Right cardiac atrium (tissue), 5 donors: ENCODE measurements around the gene A2M. TPM values are rescaled to one million over a fixed set of nuclear protein-coding genes. Genes with fewer than 3 reads are reported as not detected.
A peak's percentile ranks its signal among the peaks of the same experiment; 100 is the strongest.

ENCODE experiments used
- ATAC-seq, 2 donors: fragments of 200-7000 bp; cut with Tn5 transposase; one replicate each; pipeline versions ENCODE4 v1.8.0 to v1.9.1; 2020; ENCODE audit warnings: moderate library complexity in 2 of 2, mild to moderate bottlenecking in 1 of 2
- DNase-seq, 3 donors: peaks; one replicate each; pipeline ENCODE4 v3.0.0-alpha.2; 2020
- H3K27ac ChIP-seq: one replicate; pipeline ENCODE4 v1.5.1; 2013; ENCODE audit warnings: mild to moderate bottlenecking, low read length, control low read depth, moderate library complexity
- H3K27me3 ChIP-seq: one replicate; pipeline ENCODE4 v1.6.1; 2013; ENCODE audit not compliant: control insufficient read depth, insufficient read depth
- H3K4me1 ChIP-seq: one replicate; pipeline ENCODE4 v1.6.1; 2013; ENCODE audit warnings: low read length; ENCODE audit not compliant: control insufficient read depth, insufficient read depth
- H3K4me3 ChIP-seq: one replicate; pipeline ENCODE4 v1.5.1; 2013; ENCODE audit warnings: low read length, control low read depth
- H3K9me3 ChIP-seq: one replicate; pipeline ENCODE4 v1.6.1; 2013; ENCODE audit warnings: low read length; ENCODE audit not compliant: control insufficient read depth
- WGBS: extraction: QIAGEN DNeasy Blood & Tissue Kit; methylation state at CpG from one replicate; pipeline ENCODE4 v1.1.7; 2013; 5-methylcytosine and 5-hydroxymethylcytosine counted together
- intact Hi-C, 4 donors: fragments of 100-400 bp; cut with DNase I; formaldehyde crosslinking; loops; one replicate each; pipeline versions ENCODE4 v1.11.0 to v1.14.0; 2022 to 2023
- polyA plus RNA-seq: library from polyadenylated mRNA; stranded (reverse); fragments of 200-250 nt; gene quantifications from one replicate; pipeline ENCODE4 v1.2.3, GENCODE V29; 2013
- total RNA-seq, 4 donors: library from RNA; stranded (reverse); fragmentation: NEBNext Ultra II Directional; extraction: Animal tissue kit (Norgen Biotek cat#: 25700); gene quantifications; one replicate each; pipeline ENCODE4 v1.2.1, GENCODE V29; 2021
- donor health status: healthy with polysubstance abuse.
- donor health status: DM: no; HTN: yes; CAD: no.
- donor health status: DM: no; HTN: no; CAD: no.
- donor health status: DM: no; HTN: yes; CAD: no; lungs with severe emphysema.
- donor health status: DM: yes; HTN: yes; CAD: no.

Gene A2M
- total and polyA plus RNA-seq, 5 donors: 165 to 604 (median 503) TPM

DNA sequence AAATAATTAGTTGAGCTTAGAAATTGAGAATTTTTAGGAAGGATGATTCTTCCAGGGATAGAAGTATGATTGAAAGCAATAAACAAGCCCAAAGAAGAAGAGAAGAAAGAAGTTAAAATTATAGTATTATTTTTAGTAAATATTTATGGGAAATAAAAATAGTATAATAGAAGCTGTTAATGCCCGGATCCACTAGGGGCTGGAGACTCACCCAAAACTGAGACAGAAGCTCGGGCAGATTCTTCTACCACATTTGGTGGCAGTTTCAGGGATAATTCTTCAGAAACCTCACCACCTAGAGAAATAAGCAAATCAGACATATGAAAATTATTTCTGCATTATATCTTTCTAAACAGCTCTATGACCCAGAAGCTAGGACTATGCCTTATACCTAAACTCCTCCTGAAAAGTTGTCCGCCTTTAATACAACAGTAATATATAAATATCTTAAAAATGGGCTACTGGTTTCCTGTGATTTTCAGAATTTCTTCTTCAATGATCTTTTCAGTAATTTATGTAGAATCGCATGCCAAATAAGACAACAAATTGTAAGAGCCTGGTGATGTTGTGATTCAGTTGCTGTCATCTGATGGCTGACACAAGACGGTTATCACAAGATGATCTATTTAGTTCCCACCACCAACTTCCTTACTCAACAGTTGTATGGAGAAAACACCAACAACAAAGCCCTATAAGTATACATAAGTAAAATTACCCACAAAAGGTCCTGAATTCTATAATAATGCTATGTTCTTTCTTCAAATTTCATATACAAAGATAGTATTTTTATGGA, 35.6 kb downstream of the A2M start:
- 92% methylated on average over 5 of the region's 5 CpGs for WGBS
- DNase-seq (no peak), ATAC-seq (no peak)
- H3K4me1 ChIP-seq: peaks cover 4% of the 10 kb centered on the region
- H3K4me3 ChIP-seq: no peak overlapping the region
- no peak overlapping the region for H3K27ac ChIP-seq
- H3K9me3 ChIP-seq: no peaks in the 10 kb centered on the region
- H3K27me3 ChIP-seq: no peaks in the 10 kb centered on the region
- intact Hi-C loops: no loop called here

- intact Hi-C loops: no loop called here
- H3K27ac ChIP-seq: no peak overlapping the region
- no peak for DNase-seq
- H3K4me1 ChIP-seq: peaks cover 4% of the 10 kb centered on the region
- H3K9me3 ChIP-seq: no peaks in the 10 kb centered on the region
- H3K27me3 ChIP-seq: no peaks in the 10 kb centered on the region
- ATAC-seq: no peak
- H3K4me3 ChIP-seq: no peak overlapping the region
- WGBS: 86% methylated on average over 3 of the region's 3 CpGs
These were observed 36.6 kb downstream of the A2M start for GRCh38 chr12:9079082-9079481.

GRCh38 chr12:9077152-9078031, 38.3 kb downstream of the A2M start:
- no peak for ATAC-seq
- intact Hi-C loops: no loop called here
- Histone ChIP-seq H3K4me1 (peaks cover 7% of the 10 kb centered on the region), H3K4me3 (no peak overlapping the region), H3K27me3 (no peaks in the 10 kb centered on the region), H3K9me3 (no peaks in the 10 kb centered on the region), H3K27ac (no peak overlapping the region)
- 91% methylated on average over 5 of the region's 5 CpGs for WGBS
- DNase-seq: no peak

GRCh38 chr12:9076733-9077132, 39.0 kb downstream of the A2M start:
- Histone ChIP-seq H3K27ac (no peak overlapping the region), H3K4me1 (peaks cover 4% of the 10 kb centered on the region), H3K4me3 (no peak overlapping the region), H3K9me3 (no peaks in the 10 kb centered on the region), H3K27me3 (no peaks in the 10 kb centered on the region)
- intact Hi-C loops: no loop called here
- ATAC-seq: no peak
- no peak for DNase-seq
- 85% methylated on average over 4 of the region's 4 CpGs for WGBS

- no peak for ATAC-seq
- Histone ChIP-seq H3K4me1 (peaks cover 4% of the 10 kb centered on the region), H3K27me3 (no peaks in the 10 kb centered on the region), H3K27ac (no peak overlapping the region), H3K4me3 (no peak overlapping the region), H3K9me3 (no peaks in the 10 kb centered on the region)
- DNase-seq: no peak
- 82% methylated on average over 1 of the region's 1 CpG for WGBS
- intact Hi-C loops: no loop called here
These were observed 40.6 kb downstream of the A2M start for GRCh38 chr12:9075138-9075535.

DNA sequence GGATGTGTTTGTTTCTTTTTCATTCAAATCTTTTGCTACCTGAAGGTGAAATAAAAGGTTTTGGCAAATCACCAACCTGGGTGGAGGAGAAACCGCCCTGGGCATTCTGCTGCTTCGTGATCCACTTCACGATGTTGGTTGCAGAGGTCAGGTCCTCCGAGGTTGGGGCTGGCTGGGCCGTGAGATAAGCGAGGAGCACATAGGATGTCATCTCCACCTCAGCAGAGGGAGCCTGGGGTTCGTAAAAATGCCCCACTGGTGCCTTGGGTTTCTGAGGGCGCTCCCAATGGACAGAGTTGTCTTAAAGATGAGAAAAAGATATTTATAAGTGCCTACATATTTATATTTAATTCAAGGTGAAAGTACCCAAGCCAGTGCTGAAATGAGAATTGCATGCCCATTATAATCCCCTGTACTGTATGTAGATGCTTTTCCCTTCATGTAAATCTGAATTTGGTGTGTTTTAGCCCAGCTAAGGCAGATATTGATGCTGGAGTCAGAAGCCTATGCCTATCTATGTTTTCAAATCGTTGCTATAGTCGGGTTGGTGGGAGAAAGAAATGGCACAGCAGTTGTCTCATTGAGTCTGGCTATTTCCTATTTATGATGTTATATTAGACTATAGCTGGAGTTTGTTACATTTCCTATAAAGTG, 41.1 kb downstream of the A2M start:
- no peak overlapping the region for H3K4me3 ChIP-seq
- peaks cover 4% of the 10 kb centered on the region for H3K4me1 ChIP-seq
- H3K27me3 ChIP-seq: no peaks in the 10 kb centered on the region
- WGBS: 75% methylated on average over 10 of the region's 10 CpGs
- H3K27ac ChIP-seq: no peak overlapping the region
- ATAC-seq (no peak), DNase-seq (no peak)
- intact Hi-C loops: no loop called here
- H3K9me3 ChIP-seq: no peaks in the 10 kb centered on the region

DNA sequence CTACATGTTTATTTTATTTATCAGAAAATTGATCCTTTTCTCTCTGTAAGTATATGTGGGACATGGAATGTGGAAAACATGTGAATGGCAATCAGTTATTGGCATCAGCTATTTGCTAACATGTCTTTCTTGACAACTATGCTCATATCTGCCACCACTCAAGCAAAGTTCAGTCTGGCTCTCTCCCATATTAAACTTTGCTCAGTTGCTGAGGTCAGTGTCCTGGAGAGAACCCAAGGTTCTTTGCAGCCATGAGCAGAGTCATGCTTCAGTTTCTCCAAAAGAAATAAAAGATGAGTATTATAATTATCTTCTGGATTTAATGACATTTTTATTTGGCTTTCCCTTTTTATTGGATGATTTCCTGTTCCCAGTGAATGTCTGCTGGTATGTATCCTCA, 42.6 kb downstream of the A2M start:
- H3K27ac ChIP-seq: no peak overlapping the region

DNA sequence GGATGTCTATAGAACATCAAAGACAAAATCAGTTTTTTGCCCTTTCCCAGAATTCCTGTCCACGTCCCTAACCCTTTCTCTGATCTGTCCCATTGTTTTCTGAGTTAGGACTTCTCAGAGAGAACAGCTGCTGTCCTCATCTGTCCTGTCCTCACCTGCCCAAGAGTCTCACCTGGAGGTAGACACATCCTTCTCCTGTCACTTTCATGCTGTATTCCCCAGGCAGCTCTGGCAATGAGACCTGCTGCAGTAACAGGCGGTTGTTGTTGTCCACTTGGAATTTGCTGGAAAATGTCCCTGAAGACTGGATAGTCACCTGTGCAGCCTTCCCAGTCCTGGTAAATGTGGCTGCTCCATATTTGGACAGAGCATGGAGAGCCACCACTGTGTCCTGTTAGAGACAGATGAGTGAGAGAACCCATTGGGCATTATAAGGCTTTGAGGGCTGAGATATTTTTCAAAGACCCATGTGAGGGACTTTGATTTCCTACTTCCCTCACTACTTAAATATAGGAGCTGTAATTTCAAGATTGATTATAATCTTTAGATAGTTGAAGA, 43.2 kb downstream of the A2M start:
- WGBS: 93% methylated on average over 2 of the region's 2 CpGs
- ATAC-seq (no peak), DNase-seq (no peak)
- peaks cover 2% of the 10 kb centered on the region for H3K4me1 ChIP-seq
- intact Hi-C loops: no loop called here
- H3K9me3 ChIP-seq: no peaks in the 10 kb centered on the region
- no peak overlapping the region for H3K27ac ChIP-seq
- no peak overlapping the region for H3K4me3 ChIP-seq
- H3K27me3 ChIP-seq: no peaks in the 10 kb centered on the region

More for the DNA sequence above, 42.6 kb downstream of the A2M start:
- Histone ChIP-seq H3K4me3 (no peak overlapping the region), H3K27me3 (no peaks in the 10 kb centered on the region), H3K9me3 (no peaks in the 10 kb centered on the region), H3K4me1 (peaks cover 2% of the 10 kb centered on the region)
- intact Hi-C loops: no loop called here
- ATAC-seq (peak; percentile 37 to 70), DNase-seq (no peak)

DNA sequence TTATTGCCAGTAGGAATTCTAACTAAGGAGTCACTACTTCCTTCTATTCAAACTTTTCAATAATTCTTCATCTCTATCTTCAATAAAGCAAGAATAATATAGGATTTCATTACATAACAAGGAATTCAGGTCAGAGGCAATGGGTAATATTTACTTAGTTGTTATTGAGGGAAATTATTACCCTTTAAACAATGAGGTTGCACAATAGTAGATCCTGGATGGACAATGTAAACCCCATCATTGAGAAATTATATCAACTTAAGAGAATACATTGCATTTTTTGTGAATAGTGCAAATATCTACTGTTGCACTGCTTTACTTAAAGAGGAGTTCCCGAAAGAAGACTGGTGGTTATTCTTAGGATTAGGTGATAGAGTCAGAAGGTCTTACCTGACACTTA, 43.8 kb downstream of the A2M start:
- ATAC-seq: no peak
- Histone ChIP-seq H3K4me1 (peaks cover 2% of the 10 kb centered on the region), H3K9me3 (no peaks in the 10 kb centered on the region), H3K27me3 (no peaks in the 10 kb centered on the region), H3K27ac (no peak overlapping the region), H3K4me3 (no peak overlapping the region)
- 93% methylated on average over 1 of the region's 1 CpG for WGBS
- intact Hi-C loops: no loop called here
- DNase-seq: no peak

DNA sequence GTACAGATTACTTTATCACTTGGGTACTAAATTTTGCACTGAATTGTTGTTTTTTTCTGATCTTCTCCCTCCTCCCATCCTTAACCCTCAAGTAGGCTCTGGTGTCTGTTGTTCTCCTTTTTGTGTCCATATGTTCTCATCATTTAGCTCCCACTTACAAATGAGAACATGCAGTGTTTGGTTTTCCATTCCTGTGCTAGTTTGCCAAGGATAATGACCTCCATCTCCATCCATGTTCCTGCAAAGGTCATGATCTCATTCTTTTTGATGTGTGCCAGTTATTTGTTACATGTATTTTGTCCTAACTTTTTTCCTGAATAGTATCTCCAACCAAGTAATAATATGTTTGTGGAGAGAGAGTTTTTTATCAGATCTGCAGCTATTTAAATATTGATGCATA, 44.2 kb downstream of the A2M start:
- ATAC-seq (no peak), DNase-seq (no peak)
- Histone ChIP-seq H3K4me1 (peaks cover 2% of the 10 kb centered on the region), H3K9me3 (no peaks in the 10 kb centered on the region), H3K27me3 (no peaks in the 10 kb centered on the region), H3K4me3 (no peak overlapping the region), H3K27ac (no peak overlapping the region)
- intact Hi-C loops: no loop called here

DNA sequence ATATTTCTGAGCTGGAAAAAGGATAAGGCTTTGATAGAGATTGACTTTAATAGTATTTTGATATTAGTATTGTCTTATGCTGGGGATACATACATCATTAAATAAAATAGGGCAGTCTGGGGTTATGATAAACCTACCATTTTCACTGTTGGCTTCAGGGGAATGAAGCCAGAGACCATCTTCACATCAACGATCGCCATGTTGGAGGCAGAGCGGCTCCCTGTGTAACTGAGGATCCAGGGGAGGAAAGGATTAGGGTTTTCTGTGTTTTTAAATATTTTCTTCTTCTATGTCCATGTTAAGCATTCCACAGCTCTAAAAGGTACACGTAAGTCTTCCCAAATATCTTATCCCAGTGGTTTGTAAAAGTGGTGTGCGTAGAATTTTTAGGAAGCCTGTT, 45.4 kb downstream of the A2M start:
- intact Hi-C loops: no loop called here
- 96% methylated on average over 5 of the region's 5 CpGs for WGBS
- no peak for DNase-seq
- no peak overlapping the region for H3K27ac ChIP-seq
- peaks cover 2% of the 10 kb centered on the region for H3K4me1 ChIP-seq
- H3K4me3 ChIP-seq: no peak overlapping the region
- H3K27me3 ChIP-seq: no peaks in the 10 kb centered on the region
- ATAC-seq: no peak
- H3K9me3 ChIP-seq: no peaks in the 10 kb centered on the region
